Skeletal muscle satellite cell (primary cell): ENCODE data around the gene RDH11. TPM values are rescaled to one million over a fixed set of nuclear protein-coding genes. Genes with fewer than 3 reads are reported as not detected.

Experiments
- H3K27me3 ChIP-seq: 2 replicates; pipeline ENCODE4 v1.7.0; 2013; ENCODE audit warnings: low read length; ENCODE audit not compliant: control insufficient read depth, insufficient read depth
- H3K36me3 ChIP-seq: 2 replicates; pipeline ENCODE4 v1.7.0; 2013; ENCODE audit warnings: mild to moderate bottlenecking, control low read depth, low read length; ENCODE audit not compliant: insufficient read depth
- H3K4me1 ChIP-seq: 2 replicates; pipeline ENCODE4 v1.7.0; 2013; ENCODE audit warnings: low read length; ENCODE audit not compliant: control insufficient read depth, insufficient read depth
- H3K4me2 ChIP-seq: 2 replicates; pipeline ENCODE4 v1.7.0; 2013; ENCODE audit warnings: mild to moderate bottlenecking, low read length
- H3K4me3 ChIP-seq: 2 replicates; pipeline ENCODE4 v1.7.0; 2013; ENCODE audit warnings: low read length
- H3K9ac ChIP-seq: 2 replicates; pipeline ENCODE4 v1.7.0; 2013; ENCODE audit warnings: mild to moderate bottlenecking, low read depth, low read length, moderate library complexity
- H3K9me3 ChIP-seq: replicated peaks from 2 replicates; pipeline ENCODE4 v1.7.0; 2013; ENCODE audit warnings: mild to moderate bottlenecking, control low read depth, low read length
- total RNA-seq: library from RNA; depleted of rRNA; stranded (reverse); fragments of >200 nt; gene quantifications from 2 replicates; pipeline ENCODE4 v1.2.3, GENCODE V29; 2012; rRNA removed

Gene RDH11, protein sequence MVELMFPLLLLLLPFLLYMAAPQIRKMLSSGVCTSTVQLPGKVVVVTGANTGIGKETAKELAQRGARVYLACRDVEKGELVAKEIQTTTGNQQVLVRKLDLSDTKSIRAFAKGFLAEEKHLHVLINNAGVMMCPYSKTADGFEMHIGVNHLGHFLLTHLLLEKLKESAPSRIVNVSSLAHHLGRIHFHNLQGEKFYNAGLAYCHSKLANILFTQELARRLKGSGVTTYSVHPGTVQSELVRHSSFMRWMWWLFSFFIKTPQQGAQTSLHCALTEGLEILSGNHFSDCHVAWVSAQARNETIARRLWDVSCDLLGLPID
- total RNA-seq = 99.2 and 115 TPM in 2 replicates

DNA sequence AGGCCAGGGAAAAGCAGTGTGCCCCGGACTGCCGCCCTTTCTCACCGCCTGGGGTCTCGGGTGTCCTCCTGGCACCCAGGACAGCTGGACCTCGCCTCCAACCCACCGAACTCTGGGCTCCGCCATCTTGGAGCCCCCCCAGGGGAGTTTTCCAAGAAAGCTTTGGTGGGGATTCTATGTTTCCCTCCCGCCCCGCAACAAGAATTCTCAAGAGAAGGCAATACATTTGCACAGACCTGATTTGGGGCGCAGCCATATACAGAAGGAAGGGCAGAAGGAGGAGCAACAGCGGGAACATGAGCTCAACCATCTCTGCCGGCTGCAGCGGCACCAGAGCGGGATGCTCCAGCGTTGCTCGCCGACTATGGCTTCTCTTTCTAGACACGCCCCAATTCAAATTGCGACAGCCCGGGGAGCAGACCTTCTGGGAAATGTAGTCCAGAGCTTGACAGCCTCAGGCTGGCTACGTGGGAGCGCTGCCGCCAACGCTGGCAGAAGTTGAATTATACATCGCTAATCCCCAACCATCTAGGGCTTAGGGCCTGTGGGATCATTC, at the start of gene RDH11:
TSS of gene RDH11 (minus strand) at position 371 of the 556 bp plus-strand sequence. CDS start at position 310, 61 bp downstream.
- no peaks in the 10 kb centered on the region for H3K9me3 ChIP-seq
- H3K4me2 ChIP-seq = peak within 1 kb of the TSS; percentile 91
- H3K4me3 ChIP-seq = peak within 1 kb of the TSS; percentile 78
- peaks cover 15% of the 10 kb centered on the region for H3K4me1 ChIP-seq
- H3K36me3 ChIP-seq = peaks cover 20% of the 10 kb centered on the region
- H3K27me3 ChIP-seq = no peaks in the 10 kb centered on the region
- H3K9ac ChIP-seq = peak within 1 kb of the TSS; percentile 87

DNA sequence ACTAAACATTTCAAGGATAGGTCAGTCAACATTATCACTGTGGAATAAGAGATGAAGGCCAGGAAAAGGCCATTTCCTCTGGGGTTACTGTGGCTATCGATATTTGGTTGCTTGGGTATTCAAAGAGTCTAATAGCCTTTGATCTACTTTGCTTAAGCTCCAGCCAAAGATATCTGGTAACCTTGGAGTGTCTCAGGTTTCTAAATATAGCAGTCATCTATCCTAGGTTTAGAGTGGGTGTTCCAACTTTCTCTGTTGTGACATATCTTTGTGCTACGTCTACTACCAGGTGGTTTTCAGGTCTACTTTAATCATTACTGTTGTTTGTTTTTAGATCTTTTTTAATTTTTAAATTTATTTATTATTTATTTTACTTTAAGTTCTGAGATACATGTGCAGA, 48.5 kb upstream of the RDH11 start:
- Histone ChIP-seq H3K4me3 (no peak overlapping the region), H3K9me3 (no peaks in the 10 kb centered on the region), H3K9ac (no peak overlapping the region), H3K36me3 (peaks cover 11% of the 10 kb centered on the region), H3K4me1 (peaks cover 4% of the 10 kb centered on the region), H3K27me3 (no peaks in the 10 kb centered on the region), H3K4me2 (no peak overlapping the region)

DNA sequence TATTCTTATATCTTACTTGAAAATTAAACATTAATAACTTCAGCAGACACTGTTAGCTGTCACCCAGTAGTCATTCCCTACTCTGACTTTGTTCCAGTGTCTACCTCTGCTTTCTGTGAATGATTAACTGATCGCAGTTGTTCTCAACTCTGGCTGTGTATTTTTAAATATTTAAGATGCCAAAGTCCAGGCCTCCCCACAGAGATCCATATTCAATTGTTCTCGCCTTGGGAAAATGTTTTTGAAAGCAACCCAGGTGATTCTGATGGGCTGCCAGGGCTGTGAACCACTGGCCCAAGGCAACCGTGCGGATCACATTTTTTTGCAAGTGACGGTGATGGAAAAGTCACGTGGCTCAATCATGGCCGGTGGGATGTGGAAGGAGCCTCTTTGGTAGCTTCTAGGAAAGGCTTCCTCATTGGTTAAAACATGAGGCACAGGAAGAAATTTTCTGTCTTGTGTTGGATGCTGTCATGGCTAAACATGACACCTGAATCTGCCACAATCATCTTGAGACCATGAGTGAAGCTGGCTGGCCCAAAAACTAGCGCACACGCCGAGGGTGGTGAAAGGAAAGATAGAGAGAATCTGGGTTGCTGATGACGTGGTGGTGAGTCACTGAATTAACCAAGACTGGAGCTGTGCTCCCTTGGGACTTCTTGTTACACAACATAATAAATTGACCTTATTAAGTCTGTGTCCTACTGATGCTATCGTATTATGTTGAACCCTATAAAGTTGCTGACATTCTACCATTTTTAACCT, 43.4 kb upstream of the RDH11 start:
- Histone ChIP-seq H3K9me3 (no peaks in the 10 kb centered on the region), H3K4me3 (no peak overlapping the region), H3K27me3 (no peaks in the 10 kb centered on the region), H3K4me1 (peaks cover 9% of the 10 kb centered on the region), H3K4me2 (peak overlapping the region; percentile 42), H3K36me3 (no peaks in the 10 kb centered on the region), H3K9ac (no peak overlapping the region)

DNA sequence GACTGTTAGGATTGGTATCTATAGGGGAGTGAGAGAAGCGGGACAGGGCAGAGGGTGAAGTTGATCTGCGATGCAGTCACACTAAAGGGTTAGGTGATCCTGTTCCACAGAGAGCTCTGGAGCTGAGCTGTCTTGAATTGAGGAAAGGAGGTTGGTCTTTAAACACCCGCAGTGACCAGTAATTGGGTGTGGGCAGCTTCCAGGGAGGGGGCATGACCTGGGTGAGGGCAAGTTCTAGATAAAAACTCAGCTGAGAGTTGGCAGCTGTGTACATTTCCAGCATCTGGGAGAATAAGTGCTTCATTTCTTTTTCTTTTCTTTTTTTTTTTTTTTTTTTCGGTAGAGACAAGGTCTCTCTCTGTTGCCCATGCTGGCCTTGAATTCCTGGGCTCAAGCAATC, 41.2 kb upstream of the RDH11 start:
- Histone ChIP-seq H3K4me1 (peaks cover 9% of the 10 kb centered on the region), H3K36me3 (no peaks in the 10 kb centered on the region), H3K27me3 (no peaks in the 10 kb centered on the region), H3K9me3 (no peaks in the 10 kb centered on the region), H3K9ac (no peak overlapping the region), H3K4me2 (no peak overlapping the region), H3K4me3 (no peak overlapping the region)

DNA sequence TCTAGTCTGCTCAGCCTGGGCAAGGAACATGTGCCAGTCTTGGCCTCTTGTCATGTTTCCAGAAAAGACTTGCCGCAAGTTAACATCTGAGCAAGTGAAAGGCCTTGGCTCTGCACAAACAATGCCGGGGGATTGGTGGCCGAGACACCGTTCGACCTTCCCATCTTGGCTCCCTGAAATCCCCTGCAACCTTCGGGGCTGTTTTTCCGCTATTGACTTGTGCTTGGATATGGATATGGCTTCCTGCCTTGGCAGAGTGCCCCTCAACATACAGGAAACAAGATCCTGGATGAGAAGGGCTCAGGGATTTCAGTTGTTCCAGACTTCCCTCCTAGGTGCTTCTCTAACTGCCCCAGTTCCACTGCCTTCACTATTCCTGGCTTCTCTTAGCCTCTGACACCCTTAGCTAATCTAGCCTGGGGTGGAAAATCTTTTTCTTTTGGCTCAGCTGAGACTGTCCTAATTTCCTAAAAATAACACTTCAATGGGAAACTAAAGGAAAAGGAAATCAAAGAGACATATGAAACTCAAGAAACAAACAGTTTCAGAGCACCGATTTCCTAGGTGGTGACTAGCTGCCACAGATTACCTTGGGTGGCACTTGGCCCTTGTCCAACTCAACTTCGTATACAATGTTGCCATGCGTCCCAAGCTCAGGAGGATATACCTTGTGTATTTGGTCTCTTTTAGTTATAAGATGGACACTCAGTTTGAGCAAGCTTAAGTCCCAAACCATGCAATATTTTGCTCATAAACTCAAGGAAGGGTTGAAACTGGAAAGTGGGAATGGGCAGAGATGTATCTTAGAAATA, 40.0 kb upstream of the RDH11 start:
- H3K27me3 ChIP-seq = no peaks in the 10 kb centered on the region
- H3K4me1 ChIP-seq = peaks cover 9% of the 10 kb centered on the region
- no peak overlapping the region for H3K9ac ChIP-seq
- H3K4me2 ChIP-seq = no peak overlapping the region
- H3K36me3 ChIP-seq = no peaks in the 10 kb centered on the region
- H3K4me3 ChIP-seq = no peak overlapping the region
- H3K9me3 ChIP-seq = no peaks in the 10 kb centered on the region

DNA sequence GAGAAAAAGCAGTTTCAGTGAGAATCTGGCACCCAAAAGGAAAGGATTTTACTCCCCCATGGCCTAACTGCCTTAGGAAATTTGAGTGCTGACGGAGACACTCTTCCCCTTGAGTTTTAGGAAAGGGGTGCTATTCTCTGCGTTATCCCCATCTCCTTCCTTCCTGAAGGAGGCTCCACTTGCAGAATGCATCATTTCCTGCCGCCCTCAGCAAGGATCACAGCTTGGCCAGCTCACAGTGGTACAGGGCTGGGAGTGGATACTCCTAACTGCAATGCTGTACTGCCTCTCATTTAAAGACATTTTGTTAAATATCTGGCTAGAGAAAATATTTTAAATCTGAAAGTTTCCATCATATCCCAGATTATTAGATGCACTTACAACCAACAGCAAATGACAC, 39.1 kb upstream of the RDH11 start:
- Histone ChIP-seq H3K4me1 (peaks cover 9% of the 10 kb centered on the region), H3K9me3 (no peaks in the 10 kb centered on the region), H3K4me3 (no peak overlapping the region), H3K9ac (no peak overlapping the region), H3K27me3 (peaks cover 5% of the 10 kb centered on the region), H3K36me3 (no peaks in the 10 kb centered on the region), H3K4me2 (no peak overlapping the region)

DNA sequence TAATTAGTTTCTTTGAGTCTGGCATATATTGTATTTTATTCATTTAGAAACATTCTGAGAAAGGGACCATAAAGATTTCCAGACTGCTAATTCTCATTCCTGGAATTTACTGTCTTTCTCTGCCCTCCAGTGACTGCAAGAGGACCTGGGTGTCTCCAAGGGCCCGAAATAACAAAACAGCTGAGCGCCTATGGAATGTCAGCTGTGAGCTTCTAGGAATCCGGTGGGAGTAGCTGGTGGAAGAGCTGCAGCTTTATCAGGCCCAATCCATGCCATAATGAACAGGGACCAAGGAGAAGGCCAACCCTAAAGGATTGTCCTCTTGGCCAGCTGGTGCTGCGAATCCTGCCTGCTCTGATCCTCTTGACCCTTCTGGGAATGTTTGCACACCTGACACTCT, 38.1 kb upstream of the RDH11 start:
- Histone ChIP-seq H3K9ac (no peak overlapping the region), H3K27me3 (peaks cover 16% of the 10 kb centered on the region), H3K36me3 (no peaks in the 10 kb centered on the region), H3K9me3 (no peaks in the 10 kb centered on the region), H3K4me3 (no peak overlapping the region), H3K4me1 (peaks cover under 1% of the 10 kb centered on the region), H3K4me2 (no peak overlapping the region)

DNA sequence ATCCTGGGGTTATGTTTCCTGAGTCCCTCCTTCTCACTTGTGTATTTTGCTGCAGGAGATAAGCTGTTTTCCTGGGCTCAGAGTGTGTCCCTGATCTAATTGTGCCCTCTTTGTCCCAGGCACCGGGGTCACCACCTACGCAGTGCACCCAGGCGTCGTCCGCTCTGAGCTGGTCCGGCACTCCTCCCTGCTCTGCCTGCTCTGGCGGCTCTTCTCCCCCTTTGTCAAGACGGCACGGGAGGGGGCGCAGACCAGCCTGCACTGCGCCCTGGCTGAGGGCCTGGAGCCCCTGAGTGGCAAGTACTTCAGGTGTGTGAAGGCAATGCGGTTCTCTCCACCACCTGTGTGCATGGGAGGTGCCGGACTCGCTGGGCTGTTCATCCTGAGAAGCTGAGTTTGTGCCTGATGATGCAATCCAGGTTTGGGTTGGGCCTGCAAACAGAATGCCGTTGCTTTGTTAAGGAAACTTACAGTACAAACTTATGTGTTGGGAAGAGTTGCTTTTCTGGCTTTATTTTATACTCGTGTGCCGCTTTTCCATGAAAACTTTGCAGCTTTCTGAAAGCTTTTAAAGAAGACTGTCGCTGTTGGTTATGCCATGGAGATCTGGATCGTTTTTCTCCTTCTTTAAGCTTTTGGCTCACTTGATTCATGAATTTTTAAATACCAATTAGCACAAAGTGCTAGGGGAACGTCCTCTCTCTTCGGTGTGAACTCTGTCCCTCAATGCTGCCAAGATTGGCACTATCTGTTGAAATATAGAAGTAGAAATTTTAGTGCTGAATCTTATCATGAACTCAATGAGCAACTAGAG, 33.7 kb upstream of the RDH11 start:
- Histone ChIP-seq H3K9me3 (no peaks in the 10 kb centered on the region), H3K9ac (no peak overlapping the region), H3K4me2 (no peak overlapping the region), H3K27me3 (peaks cover 55% of the 10 kb centered on the region), H3K4me3 (no peak overlapping the region), H3K4me1 (no peaks in the 10 kb centered on the region), H3K36me3 (no peaks in the 10 kb centered on the region)

DNA sequence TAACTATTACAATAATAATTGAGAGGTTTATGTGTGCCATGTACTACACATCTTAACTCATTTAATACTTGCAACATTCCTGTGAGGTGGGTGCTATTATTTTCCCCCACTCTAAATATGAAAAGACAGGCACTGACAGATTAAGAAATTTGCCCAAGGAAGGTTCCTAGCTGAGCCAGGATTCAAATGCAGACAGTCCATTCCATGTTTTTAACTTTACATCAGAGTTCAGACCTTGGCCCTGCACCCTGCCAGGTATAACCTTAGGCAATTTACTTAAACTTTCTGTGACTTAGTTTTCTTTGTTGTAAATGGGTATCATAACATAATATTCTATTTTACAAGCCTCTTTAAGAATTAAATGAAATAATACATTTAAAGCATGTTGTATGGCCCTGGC, 32.7 kb upstream of the RDH11 start:
- Histone ChIP-seq H3K27me3 (peaks cover 65% of the 10 kb centered on the region), H3K36me3 (no peaks in the 10 kb centered on the region), H3K9me3 (no peaks in the 10 kb centered on the region), H3K4me3 (no peak overlapping the region), H3K9ac (no peak overlapping the region), H3K4me2 (no peak overlapping the region), H3K4me1 (no peaks in the 10 kb centered on the region)

DNA sequence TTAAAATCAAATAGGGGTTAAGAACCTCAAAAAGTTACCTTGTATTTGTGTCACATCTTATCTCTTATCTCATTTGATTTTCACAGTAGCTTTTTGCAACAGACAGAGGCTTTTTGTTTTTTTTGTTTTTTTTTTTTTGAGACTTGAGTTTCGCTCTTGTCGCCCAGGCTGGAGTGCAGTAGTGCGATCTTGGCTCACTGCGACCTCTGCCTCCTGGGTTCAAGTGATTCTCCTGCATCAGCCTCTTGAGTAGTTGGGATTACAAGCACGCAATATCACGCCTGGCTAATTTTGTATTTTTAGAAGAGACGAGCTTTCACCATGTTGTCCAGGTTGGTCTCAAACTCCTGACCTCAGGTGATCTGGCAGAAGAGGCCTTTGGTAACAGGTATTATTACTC, 31.8 kb upstream of the RDH11 start:
- no peaks in the 10 kb centered on the region for H3K36me3 ChIP-seq
- no peaks in the 10 kb centered on the region for H3K9me3 ChIP-seq
- peaks cover 74% of the 10 kb centered on the region for H3K27me3 ChIP-seq
- no peak overlapping the region for H3K4me2 ChIP-seq
- no peak overlapping the region for H3K9ac ChIP-seq
- no peaks in the 10 kb centered on the region for H3K4me1 ChIP-seq
- no peak overlapping the region for H3K4me3 ChIP-seq
